Retinal pigment epithelial cell (primary cell): ENCODE measurements around the gene SYNPR.

ENCODE experiments used
- DNase-seq: peaks from one replicate; pipeline ENCODE4 v3.0.0-alpha.2; 2010; ENCODE audit warnings: low read depth
- H3K4me3 ChIP-seq: 2 replicates; pipeline ENCODE4 v1.5.1; 2011; ENCODE audit warnings: mild to moderate bottlenecking, low read length, control low read depth, moderate library complexity
- CTCF ChIP-seq: conservative IDR thresholded peaks from 2 replicates; pipeline ENCODE4 v1.5.1; 2011; ENCODE audit warnings: low read depth, low read length, control low read depth, inconsistent platforms

The SYNPR gene

GRCh38 chr3:63365671-63366070, 87.6 kb downstream of the SYNPR start:
- no peak for TF ChIP-seq CTCF
- no peak overlapping the region for H3K4me3 ChIP-seq
- DNase-seq: no peak

DNA sequence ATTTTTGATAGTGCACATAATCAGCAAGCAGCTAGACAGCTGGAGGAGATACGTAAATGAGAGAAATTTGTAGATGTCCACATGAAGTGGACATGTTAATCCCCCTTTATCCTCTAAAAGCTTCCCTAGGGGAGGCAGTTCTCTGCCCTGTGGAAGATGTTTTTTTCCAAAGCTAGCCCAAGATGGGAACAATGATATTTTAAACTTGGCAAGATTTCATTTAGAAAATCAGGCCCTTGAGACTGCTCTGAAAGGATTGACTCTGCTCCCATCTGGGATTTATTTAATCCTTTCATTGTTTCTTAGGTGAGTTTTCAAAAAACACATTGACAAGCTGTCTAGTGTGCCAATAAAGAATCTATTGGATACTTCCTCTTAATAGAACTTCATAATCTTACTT, 92.0 kb downstream of the SYNPR start:
- no peak for TF ChIP-seq CTCF
- DNase-seq: no peak
- no peak overlapping the region for H3K4me3 ChIP-seq

DNA sequence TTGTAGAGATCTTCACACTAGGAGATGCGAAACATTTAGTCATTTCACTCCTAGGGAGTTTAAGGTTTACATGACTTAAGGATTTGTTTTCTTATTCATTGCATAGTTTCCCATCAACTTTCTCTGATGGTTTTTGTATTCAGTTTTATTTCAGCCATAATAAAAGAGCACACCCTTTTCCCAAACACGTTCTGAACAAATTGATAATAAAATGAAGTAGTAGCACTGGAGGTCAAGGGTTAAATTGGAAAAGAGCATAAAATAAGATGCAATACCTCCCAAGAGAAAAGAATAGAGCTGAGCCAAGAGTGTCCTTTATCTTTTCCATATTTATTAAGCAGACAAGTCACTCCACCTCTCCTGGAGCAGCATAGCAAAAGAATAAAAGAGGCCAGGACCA, 104.9 kb downstream of the SYNPR start:
- no peak for DNase-seq
- H3K4me3 ChIP-seq: no peak overlapping the region
- no peak for TF ChIP-seq CTCF

DNA sequence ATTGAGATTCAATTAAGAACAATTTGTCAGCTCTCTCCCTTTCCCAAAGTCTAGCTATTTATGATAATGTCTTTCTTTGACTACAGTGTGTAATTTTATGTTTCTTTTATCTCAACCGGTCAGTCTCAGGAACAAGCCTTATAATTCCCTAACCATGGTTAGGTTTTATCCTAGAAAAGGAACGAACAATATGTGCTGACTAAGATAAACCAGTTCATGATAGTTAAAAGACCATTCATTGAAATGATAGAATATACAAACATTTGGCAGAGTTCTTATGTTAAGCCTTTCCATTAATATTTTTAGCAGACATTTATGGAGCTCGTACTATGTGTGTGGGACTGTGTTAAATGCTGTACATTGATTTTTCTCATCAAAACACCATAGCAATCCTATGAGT, 106.3 kb downstream of the SYNPR start:
- no peak for DNase-seq
- TF ChIP-seq CTCF: no peak
- no peak overlapping the region for H3K4me3 ChIP-seq

- no peak for DNase-seq
- no peak overlapping the region for H3K4me3 ChIP-seq
- TF ChIP-seq CTCF: no peak
These were observed 107.5 kb downstream of the SYNPR start for GRCh38 chr3:63385629-63386028.

DNA sequence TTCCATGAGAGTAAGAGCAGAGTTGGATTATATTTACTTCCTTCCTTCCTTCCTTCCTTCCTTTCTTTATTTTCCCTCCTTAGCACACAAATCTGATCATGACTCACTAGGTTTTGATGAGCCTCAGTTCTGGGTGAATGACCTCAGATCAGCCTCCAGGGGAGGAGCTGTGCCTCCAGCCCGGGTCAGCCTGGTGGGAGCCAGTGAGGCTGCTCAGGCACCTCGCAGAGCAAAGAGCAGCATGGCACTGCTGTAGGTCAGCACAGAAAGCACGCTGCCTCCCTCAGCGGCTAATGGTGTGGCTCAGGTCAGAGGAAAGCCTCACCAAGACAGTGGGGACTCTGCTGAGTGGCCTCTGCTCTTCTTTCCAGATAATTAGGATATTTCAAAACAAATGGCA, 108.5 kb downstream of the SYNPR start:
- TF ChIP-seq CTCF: no peak
- no peak overlapping the region for H3K4me3 ChIP-seq
- no peak for DNase-seq

- DNase-seq: peak; percentile 52
These were observed 109.5 kb downstream of the SYNPR start for GRCh38 chr3:63387568-63387967.

More at GRCh38 chr3:63387568-63387967, 109.5 kb downstream of the SYNPR start:
- no peak overlapping the region for H3K4me3 ChIP-seq
- TF ChIP-seq CTCF: no peak
